Measurements from ENCODE around the gene CNTN1.

The CNTN1 gene

GRCh38 chr12:40837891-40838429 lies 145.7 kb downstream of the CNTN1 start:
- DNase-seq (ENCODE audit: low read depth in 2 of 2), result no peak

DNA sequence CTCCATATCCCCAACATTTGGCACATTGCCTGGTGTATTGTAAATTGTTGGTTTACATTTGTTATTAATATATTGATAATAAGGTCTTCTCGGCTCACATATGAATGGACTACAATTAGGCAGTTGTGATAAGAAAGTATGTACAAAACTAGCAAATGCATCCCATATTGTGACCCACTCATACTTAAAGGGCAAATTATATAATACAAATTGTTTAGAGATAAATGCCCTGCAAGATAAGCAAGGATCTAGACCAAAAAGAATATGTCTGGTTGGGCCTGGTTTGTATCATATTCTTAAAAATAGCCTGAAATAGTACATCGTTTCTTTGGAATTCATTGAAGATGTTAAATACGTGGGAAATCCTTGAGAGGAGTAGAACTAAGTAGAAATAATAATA lies 151.3 kb downstream of the CNTN1 start:
- no peak for DNase-seq (ENCODE audit: low read depth in 2 of 2)

- DNase-seq (ENCODE audit: low read depth in 2 of 2), result no peak
These were observed 161.0 kb downstream of the CNTN1 start for GRCh38 chr12:40853221-40853620.

DNA sequence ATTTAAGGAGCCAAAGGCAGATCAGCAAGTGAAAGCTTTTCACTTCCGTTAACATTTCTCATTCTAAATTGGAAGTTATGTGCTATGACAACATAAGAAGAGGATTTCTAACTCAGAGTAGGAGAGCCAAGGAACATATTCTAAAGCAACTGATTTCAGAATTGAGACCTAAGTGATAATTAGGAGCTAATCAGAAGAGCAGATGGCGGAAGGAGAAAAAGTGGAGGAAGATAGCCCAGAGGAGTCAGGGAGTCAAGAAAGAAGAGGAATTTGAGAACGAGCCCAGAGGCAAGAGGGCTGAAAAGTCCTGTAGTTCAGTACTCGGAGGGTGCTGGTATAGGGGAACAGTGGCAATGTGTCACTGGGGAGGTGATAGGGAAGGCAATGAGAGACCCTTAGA lies 162.4 kb downstream of the CNTN1 start:
- no peak for DNase-seq (ENCODE audit: low read depth in 2 of 2)

- no peak for DNase-seq (ENCODE audit: low read depth in 2 of 2)
These were observed 172.7 kb downstream of the CNTN1 start for GRCh38 chr12:40864891-40865290.

GRCh38 chr12:40870981-40871380 lies 178.7 kb downstream of the CNTN1 start:
- DNase-seq (ENCODE audit: low read depth in 2 of 2), result no peak

DNA sequence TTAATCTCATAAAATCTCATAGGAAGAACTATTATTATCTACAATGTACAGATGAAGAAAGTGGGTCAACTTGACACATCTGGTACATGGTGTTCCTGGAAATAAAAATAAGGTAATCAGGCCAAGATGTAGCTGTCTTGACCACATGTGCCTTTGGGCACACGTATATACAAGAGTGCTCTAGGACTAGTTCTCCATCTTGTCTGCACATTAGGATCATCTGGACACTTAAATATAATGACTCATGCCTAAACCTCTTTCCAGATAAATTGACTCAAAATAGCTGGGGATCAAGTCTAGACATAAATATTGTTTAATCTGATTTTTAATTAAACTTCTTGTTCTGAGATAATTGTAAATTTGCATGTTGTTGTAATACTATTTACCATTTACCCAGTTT lies 182.6 kb downstream of the CNTN1 start:
- DNase-seq (ENCODE audit: low read depth in 2 of 2), result no peak

GRCh38 chr12:40889329-40889728 lies 197.1 kb downstream of the CNTN1 start:
- no peak for DNase-seq (ENCODE audit: low read depth in 2 of 2)

- DNase-seq (ENCODE audit: low read depth in 2 of 2), result no peak
These were observed 200.3 kb downstream of the CNTN1 start for GRCh38 chr12:40892528-40892927.

- DNase-seq (ENCODE audit: low read depth in 2 of 2), result no peak
These were observed 206.3 kb downstream of the CNTN1 start for GRCh38 chr12:40898505-40898904.

DNA sequence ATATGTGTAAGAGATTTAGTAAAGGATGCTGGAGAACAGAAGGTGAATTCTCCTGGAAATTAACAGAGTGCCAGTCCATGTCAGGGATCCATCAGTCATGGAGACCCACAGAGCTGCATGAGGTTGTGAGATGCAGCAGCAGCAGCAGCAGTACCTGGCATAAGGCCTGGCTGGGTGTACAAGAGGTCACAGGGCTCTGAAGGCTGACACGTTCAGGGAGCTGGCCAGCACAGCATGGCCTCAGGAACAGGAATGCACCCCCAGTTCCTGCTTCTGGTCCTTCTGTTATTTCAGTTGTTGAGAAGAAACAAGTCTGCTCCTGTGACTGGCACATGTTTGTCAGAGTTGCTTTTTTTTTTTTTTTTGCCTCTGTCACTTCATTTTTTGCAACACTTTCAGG lies 210.8 kb downstream of the CNTN1 start:
- DNase-seq (ENCODE audit: low read depth in 2 of 2), result no peak

- no peak for DNase-seq (ENCODE audit: low read depth in 2 of 2)
These were observed 214.9 kb downstream of the CNTN1 start for GRCh38 chr12:40907115-40907527.

DNA sequence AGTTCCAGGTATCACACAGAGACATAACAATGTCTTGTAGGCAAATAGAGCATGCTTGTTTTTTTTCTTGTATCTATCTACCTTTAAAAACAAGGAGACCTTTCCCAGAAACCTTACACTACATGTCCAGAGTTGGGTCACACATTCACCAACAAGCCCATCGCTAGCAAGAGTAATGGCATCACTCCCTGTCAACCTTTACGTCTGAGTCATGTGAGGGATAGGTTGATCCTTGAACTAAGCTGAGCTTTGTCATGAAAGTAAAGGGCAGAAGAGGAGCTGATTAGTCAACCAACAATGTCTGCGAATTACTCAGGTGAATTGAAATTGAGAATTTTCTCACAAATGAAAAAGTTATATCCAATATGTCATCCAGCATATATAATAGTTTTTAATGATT lies 219.4 kb downstream of the CNTN1 start:
- no peak for DNase-seq (ENCODE audit: low read depth in 2 of 2)

GRCh38 chr12:40915172-40915571 lies 222.9 kb downstream of the CNTN1 start:
- DNase-seq (ENCODE audit: low read depth in 2 of 2), result no peak

- DNase-seq (ENCODE audit: low read depth in 2 of 2), result no peak
These were observed 225.3 kb downstream of the CNTN1 start for GRCh38 chr12:40917561-40917960.

GRCh38 chr12:40921563-40922163 lies 229.4 kb downstream of the CNTN1 start:
- no peak for DNase-seq (ENCODE audit: low read depth in 2 of 2)

DNA sequence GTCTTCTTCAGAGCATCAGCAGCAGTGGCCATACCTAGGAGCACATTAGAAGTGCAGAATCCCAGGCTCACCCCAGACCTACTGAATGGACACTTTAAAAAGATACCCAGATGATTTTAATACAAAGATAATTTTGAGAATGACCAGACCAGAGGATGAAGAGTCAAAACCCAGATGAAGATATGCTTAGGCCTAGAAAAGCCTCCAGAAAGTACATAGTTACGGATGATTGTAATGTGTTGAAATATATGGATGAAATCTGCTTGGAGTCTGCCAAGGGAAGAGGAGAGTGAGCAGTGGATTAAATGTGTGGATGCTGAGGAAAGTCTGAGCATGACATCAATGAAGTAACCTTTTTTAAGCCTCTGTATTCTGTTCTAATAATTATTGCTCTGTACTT lies 245.7 kb downstream of the CNTN1 start:
- no peak for DNase-seq (ENCODE audit: low read depth in 2 of 2)

- DNase-seq (ENCODE audit: low read depth in 2 of 2), result no peak
These were observed 250.1 kb downstream of the CNTN1 start for GRCh38 chr12:40942326-40942725.

DNA sequence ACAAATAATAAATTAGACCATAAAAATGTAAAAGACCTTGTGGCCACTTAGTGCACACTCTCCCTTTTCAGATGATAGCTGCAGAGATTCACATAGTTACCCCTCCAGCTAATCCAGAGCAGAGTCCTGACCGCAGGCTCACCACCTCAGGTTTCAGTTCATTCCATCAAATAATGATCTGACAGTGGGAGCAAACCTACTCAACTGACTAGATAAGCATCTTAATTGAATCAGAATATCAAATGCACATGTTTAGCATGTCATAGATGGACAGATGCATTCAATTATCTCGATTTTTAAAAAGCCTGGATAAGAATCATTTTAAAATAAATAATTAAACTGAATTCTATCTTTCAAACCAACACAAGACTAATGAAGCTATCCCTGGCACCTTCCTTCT lies 253.5 kb downstream of the CNTN1 start:
- DNase-seq (ENCODE audit: low read depth in 2 of 2), result no peak

GRCh38 chr12:40946612-40947194 lies 254.5 kb downstream of the CNTN1 start:
- DNase-seq (ENCODE audit: low read depth in 2 of 2), result no peak

- DNase-seq (ENCODE audit: low read depth in 2 of 2), result no peak
These were observed 255.6 kb downstream of the CNTN1 start for GRCh38 chr12:40947797-40948196.

DNA sequence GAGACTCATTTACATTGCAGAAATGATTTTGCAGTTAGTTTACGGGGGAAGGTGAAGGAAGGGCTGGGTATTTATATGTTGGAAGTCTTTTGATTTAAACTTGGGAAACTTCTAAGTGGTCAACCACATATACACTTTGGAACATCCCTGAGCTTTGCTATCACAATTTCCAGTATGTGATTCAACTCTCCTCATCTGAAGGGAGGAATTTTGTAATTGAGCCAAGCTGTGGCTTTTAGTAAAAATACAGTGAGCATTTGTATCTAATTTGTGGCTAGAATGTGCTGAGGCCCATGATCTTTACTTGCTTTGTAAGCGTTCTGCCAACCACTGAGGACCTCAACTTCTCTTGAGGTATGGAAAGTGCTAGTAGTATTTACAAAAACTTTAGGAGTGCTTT lies 260.8 kb downstream of the CNTN1 start:
- no peak for DNase-seq (ENCODE audit: low read depth in 2 of 2)

- no peak for DNase-seq (ENCODE audit: low read depth in 2 of 2)
These were observed 265.2 kb downstream of the CNTN1 start for GRCh38 chr12:40957417-40957816.

DNA sequence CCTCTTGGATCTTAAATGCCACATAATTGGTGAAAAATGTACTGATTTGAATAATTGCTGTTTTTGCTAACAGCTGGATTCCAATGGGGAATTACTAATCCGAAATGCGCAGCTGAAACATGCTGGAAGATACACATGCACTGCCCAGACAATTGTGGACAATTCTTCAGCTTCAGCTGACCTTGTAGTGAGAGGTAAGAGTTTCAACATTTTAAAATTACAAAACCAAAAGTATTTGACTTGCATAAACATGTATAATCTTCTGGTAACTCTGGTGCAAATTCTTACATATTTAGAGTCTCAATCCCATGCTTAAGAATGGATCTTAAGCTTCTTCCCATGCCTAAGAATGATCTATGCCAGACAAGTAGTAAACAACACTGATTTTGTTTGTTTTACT lies 266.8 kb downstream of the CNTN1 start:
- DNase-seq (ENCODE audit: low read depth in 2 of 2), result no peak
